NCI-H1092 (cell line): ENCODE measurements around the gene ATF3.
"Not testable (repeated sequence)": the region's sequence is repeated elsewhere in the genome, so short reads cannot be mapped to it uniquely, and the experiment has no call there.

Experiments
- DNase-seq: peaks from one replicate; lab custom pipeline; 2025; lab: John Stamatoyannopoulos, UW

ATF3 gene

DNA sequence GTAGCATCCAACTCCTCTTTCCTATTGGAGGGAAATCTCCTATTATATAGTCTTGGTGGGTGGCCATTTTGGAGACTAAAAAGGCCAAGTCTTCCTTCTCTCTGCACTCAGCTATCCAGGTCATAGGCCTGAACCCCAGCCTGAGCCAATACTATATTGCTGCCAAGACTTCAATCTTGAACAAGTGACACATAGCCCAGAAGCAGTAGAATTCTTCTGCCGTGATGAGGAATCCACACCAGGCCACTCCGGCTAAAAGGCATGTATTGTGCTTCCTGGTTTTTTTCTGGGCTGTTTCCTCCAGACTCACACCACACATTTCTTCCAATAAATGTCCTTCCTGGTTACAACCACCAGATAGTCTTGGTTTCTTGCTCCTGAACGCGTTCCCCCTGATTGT, 43.0 kb downstream of the ATF3 start:
- DNase-seq = no peak

DNA sequence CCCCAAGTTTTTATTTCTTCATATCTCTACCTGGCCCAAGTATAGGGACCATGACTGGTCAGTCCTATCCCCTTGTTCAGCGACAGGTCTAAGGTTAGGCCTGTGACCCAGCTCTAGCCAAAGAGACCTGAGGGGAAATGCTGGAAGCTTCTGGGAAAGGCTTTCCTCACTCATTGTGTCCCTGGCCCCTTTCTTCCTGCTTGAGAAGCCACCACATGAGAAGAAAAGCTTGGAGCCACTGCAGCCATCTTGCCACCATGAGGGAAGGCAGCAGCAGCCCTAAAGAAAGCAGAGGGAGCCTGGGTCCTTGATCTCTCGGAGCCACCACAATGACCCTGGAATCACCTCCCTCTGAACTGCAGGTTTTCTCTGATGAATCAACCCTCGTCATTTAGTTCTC, 43.4 kb downstream of the ATF3 start:
- DNase-seq = no peak

DNA sequence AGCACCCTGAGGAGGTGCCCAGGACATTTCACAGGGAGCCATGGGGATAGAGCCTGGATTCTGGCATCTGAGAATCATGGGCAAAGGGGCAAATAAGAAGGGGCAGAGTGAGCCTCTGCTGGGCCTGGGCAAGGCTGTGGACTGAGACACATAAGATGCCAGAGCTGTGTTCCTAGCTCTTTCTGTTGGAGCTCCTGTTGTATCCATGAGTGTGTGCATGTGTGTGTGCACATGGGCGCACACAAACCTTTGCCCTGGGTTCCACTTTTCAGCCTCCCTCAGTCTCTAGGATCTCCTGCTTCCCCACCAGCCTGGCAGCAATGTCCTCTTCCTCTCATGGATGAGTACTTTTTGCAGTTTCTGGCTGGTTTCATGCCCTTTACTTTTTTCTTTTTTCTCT, 44.0 kb downstream of the ATF3 start:
- no peak for DNase-seq

DNA sequence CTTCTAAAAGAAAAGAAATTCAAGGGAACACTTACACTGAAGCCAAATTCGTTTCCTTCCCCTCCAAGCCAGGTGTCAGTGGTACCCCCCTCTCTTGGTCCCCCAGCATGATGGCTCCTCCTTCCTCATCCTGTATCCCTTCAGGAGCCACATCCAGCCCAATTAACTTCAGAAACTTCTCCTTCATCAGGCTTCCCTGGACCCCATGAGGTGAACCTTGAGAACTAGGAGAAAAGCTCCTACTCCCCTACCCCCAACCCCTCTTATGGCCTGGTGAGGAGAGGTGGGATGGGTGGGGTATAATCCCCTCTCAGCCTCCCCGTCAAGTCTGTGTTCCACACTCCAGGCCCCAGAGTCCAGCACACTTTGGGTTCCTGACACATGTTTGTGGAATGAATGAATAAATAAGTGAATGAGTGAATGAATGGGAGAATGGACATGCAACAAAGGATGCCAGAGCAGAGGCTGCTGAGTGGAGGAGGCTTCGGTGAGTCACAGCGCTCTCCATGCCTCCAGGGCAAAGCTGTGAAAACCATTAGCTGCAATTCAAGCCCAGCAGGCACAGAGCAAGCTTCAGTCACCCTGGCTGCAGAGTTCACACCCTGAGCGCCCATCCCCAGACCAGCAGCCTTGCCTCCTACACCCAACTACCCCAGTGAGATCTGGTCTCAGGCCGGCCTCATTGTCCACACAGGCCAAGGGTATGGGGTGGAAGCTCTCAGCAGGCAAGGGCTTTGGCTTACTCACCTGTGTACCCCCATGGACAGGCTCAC, 47.3 kb downstream of the ATF3 start:
- DNase-seq = no peak

DNA sequence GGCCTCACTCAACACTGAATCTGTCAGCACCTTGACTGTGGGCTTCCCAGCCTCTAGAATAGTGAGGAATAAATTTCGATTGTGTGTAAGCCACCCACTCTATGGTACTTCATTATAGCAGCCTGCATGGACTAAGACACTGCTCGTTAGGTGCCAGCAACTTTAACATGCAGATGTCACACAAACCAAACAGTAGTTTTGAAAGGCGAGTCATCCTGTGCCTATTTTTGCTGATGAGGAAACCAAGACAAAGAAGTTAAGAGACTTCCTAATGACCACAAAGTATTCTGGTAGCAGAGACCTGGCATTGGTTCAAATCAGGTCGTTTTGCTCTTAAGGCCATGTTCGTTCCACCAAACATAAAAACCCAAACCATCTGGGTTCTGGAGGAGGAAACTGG, 48.2 kb downstream of the ATF3 start:
- DNase-seq = no peak

DNA sequence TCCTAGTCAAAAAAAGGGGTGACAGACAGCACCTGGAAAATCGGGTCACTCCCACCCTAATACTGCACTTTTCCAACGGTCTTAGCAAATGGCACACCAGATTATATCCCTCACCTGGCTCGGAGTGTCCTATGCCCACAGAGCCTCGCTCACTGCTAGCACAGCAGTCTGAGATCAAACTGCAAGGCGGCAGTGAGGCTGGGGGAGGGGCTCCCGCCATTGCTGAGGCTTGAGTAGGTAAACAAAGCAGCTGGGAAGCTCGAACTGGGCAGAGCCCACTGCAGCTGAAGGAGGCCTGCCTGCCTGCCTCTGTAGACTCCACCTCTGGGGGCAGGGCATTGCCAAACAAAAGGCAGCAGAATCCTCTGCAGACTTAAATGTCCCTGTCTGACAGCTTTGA, 49.7 kb downstream of the ATF3 start:
- not testable (repeated sequence) for DNase-seq

DNA sequence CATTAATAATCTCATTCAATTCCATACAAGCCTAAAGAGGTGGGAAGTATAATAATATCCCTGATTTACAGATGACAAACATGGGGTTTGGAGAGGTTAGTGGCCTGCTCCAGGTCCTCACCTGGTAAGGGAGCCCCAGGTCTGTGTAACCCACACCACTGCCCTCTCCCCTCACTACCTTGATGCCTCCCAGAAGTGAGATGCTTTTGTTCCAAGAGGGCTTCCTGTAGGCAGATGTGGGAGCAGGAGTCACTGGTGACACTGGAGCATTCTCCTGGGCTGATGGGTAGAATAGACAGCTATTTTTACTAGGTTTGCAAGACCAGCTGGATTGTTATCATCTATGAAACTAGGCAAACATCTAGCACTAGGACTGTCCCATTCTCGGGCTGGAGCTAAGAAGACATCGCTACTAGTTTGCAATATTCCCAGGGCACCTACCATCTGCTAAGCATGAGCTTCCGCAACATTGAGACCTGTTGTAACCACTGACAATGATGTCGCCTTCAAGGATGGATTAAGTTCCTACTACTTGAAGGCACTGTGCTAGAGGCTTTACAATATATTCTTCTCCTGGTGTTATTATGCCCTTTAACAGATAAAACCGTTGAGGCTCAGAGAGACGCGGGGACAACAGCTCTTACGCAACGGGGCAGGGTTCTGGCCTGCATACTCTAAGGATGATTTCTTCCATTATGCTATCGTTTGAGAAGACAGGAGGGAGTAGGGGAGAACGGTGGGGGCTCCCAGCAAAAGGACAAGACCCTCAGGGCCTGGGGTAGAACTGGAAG, 56.0 kb downstream of the ATF3 start:
- no peak for DNase-seq

DNA sequence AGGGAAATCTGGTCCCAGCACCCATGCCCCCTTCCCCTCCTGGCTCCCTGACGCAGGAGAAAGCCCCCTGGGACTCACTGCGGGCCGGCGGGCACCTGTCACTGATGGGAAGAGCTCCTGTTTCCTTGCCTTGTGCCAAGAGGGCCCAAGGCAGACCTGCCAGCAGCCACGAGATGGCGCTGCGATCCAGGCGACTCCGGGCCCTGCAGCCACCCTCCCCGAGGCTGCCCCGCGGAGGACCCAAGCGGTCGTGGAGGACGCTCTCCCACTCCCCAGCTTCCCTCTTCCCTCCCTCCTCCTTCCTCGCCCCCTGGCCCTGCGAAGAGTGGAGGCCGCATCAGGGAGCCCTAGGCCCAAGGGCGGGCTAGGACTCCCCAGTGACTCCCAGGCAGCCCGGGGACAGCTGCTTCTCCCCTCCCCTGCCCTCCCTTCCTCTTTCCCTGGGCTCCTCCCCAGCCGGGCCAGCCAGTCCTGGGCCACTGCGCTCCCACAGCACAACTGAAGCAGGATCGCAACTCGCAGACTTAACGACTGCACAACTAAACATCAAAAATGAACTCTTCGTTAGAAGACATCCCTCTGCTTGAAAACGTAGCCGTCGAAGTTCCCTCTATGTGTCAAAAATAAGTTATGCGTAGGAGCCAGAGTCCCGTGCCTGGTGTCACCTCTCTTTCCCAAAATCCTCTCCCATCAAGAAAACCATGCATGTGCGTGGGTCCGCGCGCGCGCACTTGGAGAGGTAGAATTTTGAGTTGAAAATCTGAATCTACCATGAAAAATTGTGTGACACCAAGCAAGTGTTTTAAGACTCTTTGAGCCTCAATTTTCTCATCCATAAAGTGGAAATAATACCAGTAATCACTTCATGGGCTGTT, 56.9 kb downstream of the ATF3 start:
- DNase-seq = peak; percentile 63

DNA sequence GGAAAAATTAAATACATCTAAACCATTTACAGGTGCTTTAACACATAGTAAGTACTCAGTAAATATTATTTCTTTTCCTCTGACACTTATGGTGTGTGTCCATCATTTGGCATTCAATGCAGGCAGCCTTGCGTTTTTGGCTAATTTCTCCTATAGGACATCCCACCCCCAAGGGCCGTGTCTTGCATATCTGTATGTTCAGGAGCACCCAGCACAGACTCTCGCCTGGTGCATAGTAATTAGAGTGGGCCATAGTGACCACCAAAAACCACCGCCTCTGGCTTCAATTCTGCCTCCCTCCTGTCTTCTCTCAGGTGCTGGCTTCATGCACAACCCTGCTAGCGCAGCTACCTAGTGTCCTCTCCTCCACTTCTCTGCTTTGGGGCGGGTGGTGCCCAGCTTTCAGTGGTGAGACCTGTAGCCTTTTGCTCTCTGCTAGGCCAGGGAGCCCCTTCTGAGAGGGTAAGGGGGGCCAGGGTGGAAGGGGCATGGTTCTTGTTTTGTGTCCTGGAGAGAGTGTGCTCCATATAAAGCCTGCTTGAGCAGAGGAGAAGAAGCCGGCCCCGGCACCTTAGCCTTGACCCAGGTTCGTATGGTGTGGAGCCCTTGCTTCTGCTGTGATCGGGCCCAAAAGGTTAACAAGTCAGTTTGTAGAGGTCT, 57.7 kb downstream of the ATF3 start:
- no peak for DNase-seq

DNA sequence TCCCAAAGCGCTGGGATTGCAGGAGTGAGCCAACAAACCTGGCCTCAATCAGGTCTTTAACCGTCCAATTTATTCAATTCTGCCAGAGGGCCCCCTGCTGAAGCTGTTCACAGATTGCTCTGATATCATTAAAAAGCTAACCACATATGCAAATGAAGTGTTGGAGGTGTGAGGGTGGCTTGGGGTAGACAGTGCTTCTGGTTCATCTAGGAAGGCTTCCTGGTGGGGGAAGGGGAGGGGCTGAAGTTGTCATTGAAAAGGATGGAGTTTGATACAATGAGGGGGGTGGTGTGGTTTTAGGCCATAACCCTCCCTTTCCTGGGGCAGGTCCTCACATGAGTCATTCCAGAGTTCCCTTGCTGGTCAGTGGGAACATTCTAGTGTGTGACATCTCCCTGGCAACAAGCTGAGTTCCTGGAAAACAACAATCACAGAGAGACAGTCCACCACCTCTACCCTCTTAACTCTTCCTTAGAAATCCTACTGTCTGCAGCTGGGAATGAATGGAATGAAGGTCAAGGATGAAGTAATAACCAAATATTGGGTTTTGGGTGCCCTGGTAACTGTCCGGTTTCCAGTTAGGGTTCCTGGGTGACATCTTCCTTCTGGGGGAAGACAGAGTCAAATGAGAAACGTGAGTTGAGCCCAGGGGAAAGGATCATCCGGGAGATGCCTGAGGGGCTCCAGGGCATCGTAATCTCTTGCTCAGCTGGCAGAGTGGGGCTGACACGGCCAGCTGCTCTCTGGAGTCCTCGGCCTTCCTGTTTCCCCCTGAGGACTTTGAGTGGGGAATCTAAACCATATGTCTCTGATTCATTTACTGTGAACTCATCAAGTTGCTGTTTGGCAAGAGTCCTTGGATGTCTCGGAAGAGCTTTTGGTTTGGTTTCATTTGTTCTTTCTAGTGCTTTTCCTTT, 58.9 kb downstream of the ATF3 start:
- peak; percentile 16 for DNase-seq

DNA sequence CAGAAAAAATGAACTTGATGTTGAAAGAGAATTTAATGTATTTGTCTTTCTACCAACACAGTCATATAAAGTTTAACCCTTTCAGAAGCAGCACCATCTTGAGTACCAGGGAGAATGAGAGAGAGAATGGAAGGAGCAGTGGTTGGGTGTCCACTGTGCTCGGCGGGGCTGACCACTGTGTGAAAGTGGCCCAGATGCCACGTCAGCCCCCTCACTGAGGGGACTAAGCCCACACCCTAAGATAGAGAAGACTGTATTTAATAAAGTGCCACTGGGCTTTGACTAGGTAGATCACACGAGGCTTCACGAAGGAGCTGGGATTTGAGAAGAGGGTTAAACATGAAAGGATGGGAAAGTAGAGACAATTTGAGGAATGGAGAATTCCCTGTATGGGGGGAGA, 59.9 kb downstream of the ATF3 start:
- DNase-seq = no peak

DNA sequence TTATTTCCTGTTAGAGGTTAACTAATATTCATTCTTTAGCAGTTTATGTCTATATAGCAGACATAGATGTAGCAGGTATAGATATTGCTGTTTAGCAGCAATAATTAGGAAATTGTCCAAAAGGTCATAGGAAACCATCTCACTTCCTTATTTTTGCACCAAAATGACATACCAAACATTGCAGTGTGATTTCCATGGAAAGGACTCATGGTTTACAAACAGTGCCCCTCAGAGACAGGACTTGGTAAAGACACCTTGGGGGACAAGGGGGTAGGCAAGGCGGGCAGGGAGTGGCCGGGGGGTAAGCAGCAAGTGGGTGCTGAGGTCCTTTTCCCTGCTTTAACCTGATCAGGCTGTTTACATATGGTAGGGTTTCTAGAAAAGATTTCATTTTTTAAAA, 60.5 kb downstream of the ATF3 start:
- no peak for DNase-seq

DNA sequence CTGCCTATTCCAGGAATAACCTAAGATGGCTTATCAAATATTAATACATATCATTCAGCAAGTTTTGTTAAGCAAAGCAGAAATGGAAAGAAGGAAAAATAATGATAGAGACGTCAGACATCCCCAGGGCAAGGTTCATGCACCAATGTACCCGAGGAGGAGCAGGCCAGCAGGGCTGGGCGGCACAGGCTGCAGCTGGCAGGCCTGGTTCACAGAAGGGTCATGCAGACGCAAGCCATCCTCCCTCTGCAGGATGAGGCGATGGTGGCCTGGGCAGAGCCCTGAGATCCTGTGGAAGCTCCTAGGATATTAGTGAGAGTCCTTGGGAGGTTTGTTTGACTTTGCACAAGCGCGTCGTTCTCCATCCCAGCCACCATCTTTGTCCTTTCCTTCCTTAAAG, 61.0 kb downstream of the ATF3 start:
- DNase-seq = no peak

DNA sequence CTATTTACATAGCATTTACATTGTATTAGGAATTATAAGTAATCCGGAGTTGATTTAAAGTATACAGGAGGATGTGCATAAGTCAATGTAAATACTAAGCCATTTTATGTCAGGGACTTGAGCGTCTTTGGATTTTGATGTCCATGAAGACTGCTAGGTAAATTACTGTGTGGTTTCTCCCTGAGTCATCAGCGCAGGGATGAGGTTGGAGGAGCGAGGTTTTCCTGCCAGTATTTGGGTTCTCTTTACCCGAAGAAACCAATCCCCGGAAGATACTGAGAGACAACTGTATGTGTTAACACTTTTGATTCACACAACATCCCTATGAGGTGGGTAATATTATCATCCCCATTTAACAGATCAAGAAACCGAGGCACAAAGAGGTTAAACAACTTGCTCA, 61.7 kb downstream of the ATF3 start:
- DNase-seq = no peak
